ENCODE measurements around the gene GATB. TPM values are rescaled to one million over a fixed set of nuclear protein-coding genes. Genes with fewer than 3 reads are reported as not detected.

GATB gene
- total and polyA plus RNA-seq, 5 donors from 2014 or later, result 7.9 to 13.3 (median 11.7) TPM

GRCh38 chr4:151674804-151675391 is 85.9 kb downstream of the GATB start:
- DNase-seq, result no peak
- Histone ChIP-seq H3K9me3 (ENCODE audit: control insufficient read depth in 2 of 2, low read length in 2 of 2) (no peaks in the 10 kb centered on the region), H3K36me3 (ENCODE audit: control insufficient read depth, insufficient read depth, low read length) (peaks cover 2% of the 10 kb centered on the region), H3K27ac (ENCODE audit: insufficient read depth, low read length, poor library complexity, severe bottlenecking) (no peak overlapping the region), H3K4me1 (ENCODE audit: control insufficient read depth, insufficient read depth, low read length, poor library complexity, severe bottlenecking) (no peaks in the 10 kb centered on the region), H3K4me3 (ENCODE audit: low read depth, low read length) (no peak overlapping the region), H3K27me3 (ENCODE audit: control insufficient read depth, insufficient read depth, low read length) (no peaks in the 10 kb centered on the region)
- Mint-ChIP-seq H3K4me1 (no peaks in the 10 kb centered on the region), H3K27me3 (no peaks in the 10 kb centered on the region), H3K27ac (no peak overlapping the region), H3K4me3 (no peak overlapping the region), H3K9me3 (no peaks in the 10 kb centered on the region), H3K36me3 (peaks cover 33% of the 10 kb centered on the region)
- no peak for ATAC-seq (ENCODE audit: low read depth in 2 of 2)

- Histone ChIP-seq H3K36me3 (ENCODE audit: control insufficient read depth, insufficient read depth, low read length) (peaks cover 2% of the 10 kb centered on the region), H3K9me3 (ENCODE audit: control insufficient read depth in 2 of 2, low read length in 2 of 2) (no peaks in the 10 kb centered on the region), H3K4me1 (ENCODE audit: control insufficient read depth, insufficient read depth, low read length, poor library complexity, severe bottlenecking) (no peaks in the 10 kb centered on the region), H3K27me3 (ENCODE audit: control insufficient read depth, insufficient read depth, low read length) (no peaks in the 10 kb centered on the region), H3K4me3 (ENCODE audit: low read depth, low read length) (no peak overlapping the region), H3K27ac (ENCODE audit: insufficient read depth, low read length, poor library complexity, severe bottlenecking) (no peak overlapping the region)
- no peaks in the 10 kb centered on the region for H3K4me1 Mint-ChIP-seq
- H3K27me3 Mint-ChIP-seq, result no peaks in the 10 kb centered on the region
- H3K27ac Mint-ChIP-seq, result no peak overlapping the region
- no peak overlapping the region for H3K4me3 Mint-ChIP-seq
- DNase-seq (no peak), ATAC-seq (ENCODE audit: low read depth in 2 of 2) (no peak)
- peaks cover 30% of the 10 kb centered on the region for H3K36me3 Mint-ChIP-seq
- no peaks in the 10 kb centered on the region for H3K9me3 Mint-ChIP-seq
Observed at GRCh38 chr4:151673908-151674520, 86.8 kb downstream of the GATB start.

- H3K4me3 Mint-ChIP-seq, result no peak overlapping the region
- H3K27ac Mint-ChIP-seq, result no peak overlapping the region
- no peaks in the 10 kb centered on the region for H3K27me3 ChIP-seq (ENCODE audit: control insufficient read depth, insufficient read depth, low read length)
- H3K4me1 ChIP-seq (ENCODE audit: control insufficient read depth, insufficient read depth, low read length, poor library complexity, severe bottlenecking), result no peaks in the 10 kb centered on the region
- H3K27ac ChIP-seq (ENCODE audit: insufficient read depth, low read length, poor library complexity, severe bottlenecking), result no peak overlapping the region
- no peak overlapping the region for H3K4me3 ChIP-seq (ENCODE audit: low read depth, low read length)
- no peaks in the 10 kb centered on the region for H3K27me3 Mint-ChIP-seq
- H3K36me3 Mint-ChIP-seq, result peaks cover 20% of the 10 kb centered on the region
- no peaks in the 10 kb centered on the region for H3K9me3 Mint-ChIP-seq
- DNase-seq (no peak), ATAC-seq (ENCODE audit: low read depth in 2 of 2) (no peak)
- H3K36me3 ChIP-seq (ENCODE audit: control insufficient read depth, insufficient read depth, low read length), result peaks cover 2% of the 10 kb centered on the region
- no peaks in the 10 kb centered on the region for H3K4me1 Mint-ChIP-seq
- no peaks in the 10 kb centered on the region for H3K9me3 ChIP-seq (ENCODE audit: control insufficient read depth in 2 of 2, low read length in 2 of 2)
Observed at GRCh38 chr4:151672996-151673395, 87.8 kb downstream of the GATB start.

GRCh38 chr4:151671541-151672059 is 89.2 kb downstream of the GATB start:
- Histone ChIP-seq H3K27ac (ENCODE audit: insufficient read depth, low read length, poor library complexity, severe bottlenecking) (no peak overlapping the region), H3K27me3 (ENCODE audit: control insufficient read depth, insufficient read depth, low read length) (no peaks in the 10 kb centered on the region), H3K9me3 (ENCODE audit: control insufficient read depth in 2 of 2, low read length in 2 of 2) (no peaks in the 10 kb centered on the region), H3K4me1 (ENCODE audit: control insufficient read depth, insufficient read depth, low read length, poor library complexity, severe bottlenecking) (no peaks in the 10 kb centered on the region), H3K36me3 (ENCODE audit: control insufficient read depth, insufficient read depth, low read length) (peaks cover 2% of the 10 kb centered on the region), H3K4me3 (ENCODE audit: low read depth, low read length) (no peak overlapping the region)
- Mint-ChIP-seq H3K4me1 (peaks cover 0 to 3% (median 0%) of the 10 kb centered on the region in 4 donors), H3K4me3 (no peak overlapping the region), H3K36me3 (peaks cover 12% of the 10 kb centered on the region), H3K27me3 (no peaks in the 10 kb centered on the region), H3K9me3 (no peaks in the 10 kb centered on the region), H3K27ac (peak overlapping the region in 1 of 3 donors; percentile 31)
- DNase-seq (no peak), ATAC-seq (ENCODE audit: low read depth in 2 of 2) (no peak)

GRCh38 chr4:151670843-151671242 is 90.0 kb downstream of the GATB start:
- Histone ChIP-seq H3K9me3 (ENCODE audit: control insufficient read depth in 2 of 2, low read length in 2 of 2) (no peaks in the 10 kb centered on the region), H3K4me3 (ENCODE audit: low read depth, low read length) (no peak overlapping the region), H3K36me3 (ENCODE audit: control insufficient read depth, insufficient read depth, low read length) (peaks cover 2% of the 10 kb centered on the region), H3K27me3 (ENCODE audit: control insufficient read depth, insufficient read depth, low read length) (no peaks in the 10 kb centered on the region), H3K27ac (ENCODE audit: insufficient read depth, low read length, poor library complexity, severe bottlenecking) (no peak overlapping the region), H3K4me1 (ENCODE audit: control insufficient read depth, insufficient read depth, low read length, poor library complexity, severe bottlenecking) (no peaks in the 10 kb centered on the region)
- DNase-seq (no peak), ATAC-seq (ENCODE audit: low read depth in 2 of 2) (no peak)
- H3K27ac Mint-ChIP-seq, result no peak overlapping the region
- H3K9me3 Mint-ChIP-seq, result no peaks in the 10 kb centered on the region
- H3K27me3 Mint-ChIP-seq, result no peaks in the 10 kb centered on the region
- peaks cover 0 to 3% (median 0%) of the 10 kb centered on the region in 4 donors for H3K4me1 Mint-ChIP-seq
- peaks cover 10% of the 10 kb centered on the region for H3K36me3 Mint-ChIP-seq
- no peak overlapping the region for H3K4me3 Mint-ChIP-seq

- H3K4me3 Mint-ChIP-seq, result no peak overlapping the region
- H3K9me3 Mint-ChIP-seq, result no peaks in the 10 kb centered on the region
- peaks cover 0 to 3% (median 0%) of the 10 kb centered on the region in 4 donors for H3K4me1 Mint-ChIP-seq
- no peak for DNase-seq
- peaks cover 2% of the 10 kb centered on the region for H3K36me3 ChIP-seq (ENCODE audit: control insufficient read depth, insufficient read depth, low read length)
- H3K27me3 Mint-ChIP-seq, result no peaks in the 10 kb centered on the region
- H3K27me3 ChIP-seq (ENCODE audit: control insufficient read depth, insufficient read depth, low read length), result no peaks in the 10 kb centered on the region
- H3K4me3 ChIP-seq (ENCODE audit: low read depth, low read length), result no peak overlapping the region
- no peak overlapping the region for H3K27ac Mint-ChIP-seq
- H3K9me3 ChIP-seq (ENCODE audit: control insufficient read depth in 2 of 2, low read length in 2 of 2), result no peaks in the 10 kb centered on the region
- H3K4me1 ChIP-seq (ENCODE audit: control insufficient read depth, insufficient read depth, low read length, poor library complexity, severe bottlenecking), result no peaks in the 10 kb centered on the region
- H3K27ac ChIP-seq (ENCODE audit: insufficient read depth, low read length, poor library complexity, severe bottlenecking), result no peak overlapping the region
- ATAC-seq (ENCODE audit: low read depth in 2 of 2), result no peak
- peaks cover 12% of the 10 kb centered on the region for H3K36me3 Mint-ChIP-seq
Observed at GRCh38 chr4:151669990-151670389, 90.8 kb downstream of the GATB start.

- H3K4me1 Mint-ChIP-seq, result peaks cover 0 to 3% (median 0%) of the 10 kb centered on the region in 4 donors
- Histone ChIP-seq H3K27ac (ENCODE audit: insufficient read depth, low read length, poor library complexity, severe bottlenecking) (no peak overlapping the region), H3K36me3 (ENCODE audit: control insufficient read depth, insufficient read depth, low read length) (peaks cover 2% of the 10 kb centered on the region), H3K4me1 (ENCODE audit: control insufficient read depth, insufficient read depth, low read length, poor library complexity, severe bottlenecking) (no peaks in the 10 kb centered on the region), H3K27me3 (ENCODE audit: control insufficient read depth, insufficient read depth, low read length) (no peaks in the 10 kb centered on the region), H3K4me3 (ENCODE audit: low read depth, low read length) (no peak overlapping the region), H3K9me3 (ENCODE audit: control insufficient read depth in 2 of 2, low read length in 2 of 2) (no peaks in the 10 kb centered on the region)
- H3K27me3 Mint-ChIP-seq, result no peaks in the 10 kb centered on the region
- H3K27ac Mint-ChIP-seq, result no peak overlapping the region
- no peak for DNase-seq
- no peak overlapping the region for H3K4me3 Mint-ChIP-seq
- H3K36me3 Mint-ChIP-seq, result peaks cover 12% of the 10 kb centered on the region
- no peaks in the 10 kb centered on the region for H3K9me3 Mint-ChIP-seq
- ATAC-seq (ENCODE audit: low read depth in 2 of 2), result no peak
Observed at GRCh38 chr4:151668689-151669402, 92.0 kb downstream of the GATB start.

Data from CD4-positive, CD25-positive, alpha-beta regulatory T cell (primary cell).